ENCODE results near the gene FAM117A.

DNA sequence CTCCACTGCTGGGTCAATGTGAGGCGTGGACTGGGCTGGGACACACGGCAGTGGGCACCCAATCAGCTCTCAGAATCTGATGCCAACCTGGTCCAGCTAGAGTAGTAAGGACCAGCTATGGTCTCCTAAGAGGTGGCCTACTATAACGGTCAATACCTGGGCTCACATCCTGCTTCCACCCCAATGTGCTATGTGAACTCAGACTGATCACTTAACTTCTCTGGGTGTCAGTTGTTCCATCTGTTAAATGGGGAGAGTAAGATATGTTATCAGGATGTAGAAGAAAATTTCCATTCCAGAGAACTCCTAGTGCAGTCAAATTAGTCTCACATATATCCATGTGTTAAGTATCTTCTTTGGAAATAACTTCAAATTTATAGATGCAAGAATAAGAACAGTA, 14.2 kb downstream of the FAM117A start:
- TF ChIP-seq EZH2 (IDR thresholded peaks at IDR 0.05; ENCODE audit: borderline replicate concordance, low read depth, low read length, severe bottlenecking): no peak
- TF ChIP-seq, protein P1, sequence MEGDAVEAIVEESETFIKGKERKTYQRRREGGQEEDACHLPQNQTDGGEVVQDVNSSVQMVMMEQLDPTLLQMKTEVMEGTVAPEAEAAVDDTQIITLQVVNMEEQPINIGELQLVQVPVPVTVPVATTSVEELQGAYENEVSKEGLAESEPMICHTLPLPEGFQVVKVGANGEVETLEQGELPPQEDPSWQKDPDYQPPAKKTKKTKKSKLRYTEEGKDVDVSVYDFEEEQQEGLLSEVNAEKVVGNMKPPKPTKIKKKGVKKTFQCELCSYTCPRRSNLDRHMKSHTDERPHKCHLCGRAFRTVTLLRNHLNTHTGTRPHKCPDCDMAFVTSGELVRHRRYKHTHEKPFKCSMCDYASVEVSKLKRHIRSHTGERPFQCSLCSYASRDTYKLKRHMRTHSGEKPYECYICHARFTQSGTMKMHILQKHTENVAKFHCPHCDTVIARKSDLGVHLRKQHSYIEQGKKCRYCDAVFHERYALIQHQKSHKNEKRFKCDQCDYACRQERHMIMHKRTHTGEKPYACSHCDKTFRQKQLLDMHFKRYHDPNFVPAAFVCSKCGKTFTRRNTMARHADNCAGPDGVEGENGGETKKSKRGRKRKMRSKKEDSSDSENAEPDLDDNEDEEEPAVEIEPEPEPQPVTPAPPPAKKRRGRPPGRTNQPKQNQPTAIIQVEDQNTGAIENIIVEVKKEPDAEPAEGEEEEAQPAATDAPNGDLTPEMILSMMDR (IDR thresholded peaks at IDR 0.05; ENCODE audit: borderline replicate concordance, extremely low read depth, low read length, poor library complexity, severe bottlenecking): no peak
